Liver (tissue), 3 donors: ENCODE measurements around the gene SLIT1.

Experiments
- CTCF ChIP-seq: fragments of 150-350 bp; IDR thresholded peaks from 2 replicates; pipeline ENCODE4 v1.5.1; 2017; ENCODE audit warnings: improper control_type of control experiment, low read depth, low read length; ENCODE audit not compliant: missing input control
- EGR1 ChIP-seq, 2 donors: IDR thresholded peaks; 2 replicates each; pipeline ENCODE4 v1.6.1; 2016 to 2018; ENCODE audit warnings: antibody characterized with exemption in 2 of 2, low read depth in 2 of 2
- GABPA ChIP-seq, 2 donors: IDR thresholded peaks in 1 of 2; conservative IDR thresholded peaks in 1 of 2; 2 replicates each; pipeline ENCODE4 v1.6.1; 2016; ENCODE audit warnings: antibody characterized with exemption in 2 of 2, mild to moderate bottlenecking in 1 of 2, moderate library complexity in 1 of 2
- HNF4G ChIP-seq: IDR thresholded peaks from 2 replicates; pipeline ENCODE4 v1.6.1; 2016; ENCODE audit warnings: antibody characterized with exemption
- RAD21 ChIP-seq, 2 donors: IDR thresholded peaks; 2 replicates each; pipeline ENCODE4 v1.6.1; 2016; ENCODE audit warnings: antibody characterized with exemption in 2 of 2, mild to moderate bottlenecking in 2 of 2
- TAF1 ChIP-seq: conservative IDR thresholded peaks from 2 replicates; pipeline ENCODE4 v1.6.1; 2016; ENCODE audit warnings: antibody characterized with exemption, mild to moderate bottlenecking
- YY1 ChIP-seq: IDR thresholded peaks from 2 replicates; pipeline ENCODE4 v1.6.1; 2016; ENCODE audit warnings: antibody characterized with exemption, mild to moderate bottlenecking
- TF ChIP-seq, protein P1 (sequence below): IDR thresholded peaks from 2 replicates; pipeline ENCODE4 v1.6.1; 2016; ENCODE audit warnings: antibody characterized with exemption
- TF ChIP-seq, protein P2 (sequence below): IDR thresholded peaks from 2 replicates; pipeline ENCODE4 v1.6.1; 2016; ENCODE audit warnings: antibody characterized with exemption
- donor health status: healthy.
- donor health status: healthy.

- TF ChIP-seq CTCF (no peak), YY1 (no peak), EGR1 (IDR thresholded peaks at IDR 0.05; ENCODE audit: low read depth in 2 of 2) (no peak), RAD21 (IDR thresholded peaks at IDR 0.05) (no peak), TAF1 (no peak), HNF4G (no peak), GABPA (IDR thresholded peaks at IDR 0.05 in 1 of 2, conservative IDR thresholded peaks at IDR 0.05 in 1 of 2) (no peak)
- TF ChIP-seq, protein P1, sequence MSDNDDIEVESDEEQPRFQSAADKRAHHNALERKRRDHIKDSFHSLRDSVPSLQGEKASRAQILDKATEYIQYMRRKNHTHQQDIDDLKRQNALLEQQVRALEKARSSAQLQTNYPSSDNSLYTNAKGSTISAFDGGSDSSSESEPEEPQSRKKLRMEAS: no peak
- TF ChIP-seq, protein P2, sequence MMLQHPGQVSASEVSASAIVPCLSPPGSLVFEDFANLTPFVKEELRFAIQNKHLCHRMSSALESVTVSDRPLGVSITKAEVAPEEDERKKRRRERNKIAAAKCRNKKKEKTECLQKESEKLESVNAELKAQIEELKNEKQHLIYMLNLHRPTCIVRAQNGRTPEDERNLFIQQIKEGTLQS: no peak
These were observed 69.1 kb downstream of the SLIT1 start for GRCh38 chr10:97116462-97117162.
